SK-MEL-5 (cell line): ENCODE results near the gene GJB4. TPM values are rescaled to one million over a fixed set of nuclear protein-coding genes. Genes with fewer than 3 reads are reported as not detected.
"Not testable (repeated sequence)": the region's sequence is repeated elsewhere in the genome, so short reads cannot be mapped to it uniquely, and the experiment has no call there.

Experiments used
- DNase-seq: peaks from one replicate; pipeline ENCODE4 v3.0.0-alpha.2; 2016; ENCODE audit warnings: low read depth, low spot score
- in situ Hi-C: cut with HindIII; loops from 2 replicates; pipeline ENCODE4 v1.10.0; 2016; ENCODE audit warnings: low sequenced_read_pairs, high pct_unique_total_duplicates, low pct_unique_long_range_greater_than_20kb
- total RNA-seq: library from RNA; depleted of rRNA; stranded (reverse); fragments of >200 nt; shearing (Covaris generic); gene quantifications from 2 replicates; pipeline ENCODE4 v1.2.3, GENCODE V29; 2014

GJB4 gene
- total RNA-seq, 1 experiment from 2014 or later, result not detected

GRCh38 chr1:34786521-34787325 lies 27.2 kb downstream of the GJB4 start:
- peak; percentile 74 for DNase-seq
- in situ Hi-C loops, result no loop called here

GRCh38 chr1:34787461-34788420 lies 28.2 kb downstream of the GJB4 start:
- DNase-seq, result peak; percentile 38
- in situ Hi-C loops, result no loop called here

DNA sequence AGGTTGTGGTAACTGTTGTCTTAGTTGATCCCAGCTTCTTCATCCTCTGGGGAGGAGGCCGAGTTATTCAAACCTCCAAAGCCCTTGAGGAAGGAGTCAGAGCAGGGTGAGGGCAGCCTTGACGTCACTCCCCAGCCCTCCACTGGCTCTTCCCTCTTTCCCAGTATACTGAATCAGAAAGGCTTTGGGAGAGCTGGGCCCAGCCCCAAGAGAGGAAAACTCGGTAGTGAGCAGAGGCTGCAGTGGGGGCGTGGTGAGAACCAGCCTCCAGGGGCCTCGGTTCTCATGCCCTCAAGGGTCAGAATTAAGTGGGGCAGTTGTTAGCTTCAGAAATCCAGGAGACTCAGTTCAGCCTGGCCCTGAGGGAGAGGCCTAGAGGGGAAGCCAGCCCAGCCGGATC lies 31.4 kb downstream of the GJB4 start:
- DNase-seq, result no peak
- in situ Hi-C loops, result no loop called here

DNA sequence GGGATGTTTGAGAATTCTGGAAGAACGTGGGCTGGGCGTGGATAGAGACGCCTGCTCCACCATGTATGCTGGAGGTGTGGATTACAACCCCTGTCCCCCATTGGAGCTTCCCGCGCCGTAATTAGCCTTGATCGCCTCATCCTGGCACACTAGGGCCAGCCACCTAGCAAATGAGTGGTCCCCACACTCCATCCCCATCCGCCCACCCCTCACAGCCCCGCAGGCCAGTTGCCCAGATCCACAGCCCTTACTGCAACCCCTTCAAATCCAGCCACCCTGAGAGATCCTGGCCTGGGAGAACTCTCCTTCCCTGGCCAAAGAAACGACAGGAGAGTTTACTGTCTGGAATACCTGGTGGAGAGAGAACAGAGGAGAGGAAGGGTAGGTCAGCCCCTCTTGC lies 32.9 kb downstream of the GJB4 start:
- in situ Hi-C loops, result no loop called here
- no peak for DNase-seq

GRCh38 chr1:34792868-34793727 lies 33.6 kb downstream of the GJB4 start, which contains the start of gene GJA4:
Gene GJA4, plus strand, starts transcription at chr1:34792999. Its CDS starts 1,215 bp downstream, at chr1:34794214.
- in situ Hi-C loops, result no loop called here
- DNase-seq, result no peak

DNA sequence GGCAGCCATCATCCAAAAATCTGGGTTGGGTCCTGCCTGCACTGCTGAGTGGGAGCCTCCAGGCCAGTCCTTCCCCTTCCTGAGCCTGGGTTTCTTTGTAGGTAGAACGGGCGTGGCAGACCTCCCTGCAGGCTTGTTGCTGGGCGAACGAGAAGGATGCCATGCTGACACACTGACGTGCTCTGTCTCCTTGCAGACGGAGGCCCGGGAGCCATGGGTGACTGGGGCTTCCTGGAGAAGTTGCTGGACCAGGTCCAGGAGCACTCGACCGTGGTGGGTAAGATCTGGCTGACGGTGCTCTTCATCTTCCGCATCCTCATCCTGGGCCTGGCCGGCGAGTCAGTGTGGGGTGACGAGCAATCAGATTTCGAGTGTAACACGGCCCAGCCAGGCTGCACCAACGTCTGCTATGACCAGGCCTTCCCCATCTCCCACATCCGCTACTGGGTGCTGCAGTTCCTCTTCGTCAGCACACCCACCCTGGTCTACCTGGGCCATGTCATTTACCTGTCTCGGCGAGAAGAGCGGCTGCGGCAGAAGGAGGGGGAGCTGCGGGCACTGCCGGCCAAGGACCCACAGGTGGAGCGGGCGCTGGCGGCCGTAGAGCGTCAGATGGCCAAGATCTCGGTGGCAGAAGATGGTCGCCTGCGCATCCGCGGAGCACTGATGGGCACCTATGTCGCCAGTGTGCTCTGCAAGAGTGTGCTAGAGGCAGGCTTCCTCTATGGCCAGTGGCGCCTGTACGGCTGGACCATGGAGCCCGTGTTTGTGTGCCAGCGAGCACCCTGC lies 34.7 kb downstream of the GJB4 start:
- in situ Hi-C loops, result no loop called here
- no peak for DNase-seq

DNA sequence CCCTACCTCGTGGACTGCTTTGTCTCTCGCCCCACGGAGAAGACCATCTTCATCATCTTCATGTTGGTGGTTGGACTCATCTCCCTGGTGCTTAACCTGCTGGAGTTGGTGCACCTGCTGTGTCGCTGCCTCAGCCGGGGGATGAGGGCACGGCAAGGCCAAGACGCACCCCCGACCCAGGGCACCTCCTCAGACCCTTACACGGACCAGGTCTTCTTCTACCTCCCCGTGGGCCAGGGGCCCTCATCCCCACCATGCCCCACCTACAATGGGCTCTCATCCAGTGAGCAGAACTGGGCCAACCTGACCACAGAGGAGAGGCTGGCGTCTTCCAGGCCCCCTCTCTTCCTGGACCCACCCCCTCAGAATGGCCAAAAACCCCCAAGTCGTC lies 35.2 kb downstream of the GJB4 start:
- DNase-seq, result no peak
- in situ Hi-C loops, result no loop called here

- no peak for DNase-seq
- in situ Hi-C loops, result no loop called here
Measured at GRCh38 chr1:34795916-34796315, 36.4 kb downstream of the GJB4 start.

- DNase-seq, result no peak
- in situ Hi-C loops, result no loop called here
Measured at GRCh38 chr1:34796990-34797389, 37.5 kb downstream of the GJB4 start.

DNA sequence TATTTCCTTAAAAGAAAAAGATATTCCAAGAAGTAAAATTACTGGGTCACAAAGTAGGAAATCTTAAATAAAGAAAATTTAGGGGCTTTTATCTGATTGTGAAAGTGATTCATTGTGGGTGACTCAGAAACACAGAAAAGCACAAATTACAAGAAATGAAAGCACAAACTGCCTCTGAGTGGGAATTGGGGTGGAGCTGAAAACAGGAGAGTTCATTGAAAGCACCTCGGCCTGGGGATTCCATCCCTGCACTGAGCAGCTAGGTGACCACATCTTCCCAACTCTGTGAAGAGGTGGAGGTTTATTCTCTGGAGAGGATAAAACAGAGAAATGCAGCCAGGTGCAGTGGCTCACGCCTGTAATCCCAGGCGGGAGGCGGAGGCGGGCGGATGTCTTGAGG lies 40.7 kb downstream of the GJB4 start:
- in situ Hi-C loops, result no loop called here
- no peak for DNase-seq

GRCh38 chr1:34803770-34804169 lies 44.2 kb downstream of the GJB4 start:
- no peak for DNase-seq
- in situ Hi-C loops, result no loop called here

- DNase-seq, result no peak
- in situ Hi-C loops, result no loop called here
Measured at GRCh38 chr1:34806396-34806795, 46.9 kb downstream of the GJB4 start.

- DNase-seq, result no peak
- in situ Hi-C loops, result no loop called here
Measured at GRCh38 chr1:34808051-34808810, 48.7 kb downstream of the GJB4 start.

- in situ Hi-C loops, DNase-seq: not testable (repeated sequence)
Measured at GRCh38 chr1:34810781-34811180, 51.2 kb downstream of the GJB4 start.
